Measurements from ENCODE around the gene BTRC.
A peak's percentile ranks its signal among the peaks of the same experiment; 100 is the strongest.
"Not testable (repeated sequence)": the region's sequence is repeated elsewhere in the genome, so short reads cannot be mapped to it uniquely, and the experiment has no call there.

Gene BTRC

GRCh38 chr10:101386659-101387259 lies 32.8 kb downstream of the BTRC start:
- DNase-seq (ENCODE audit: low read depth, low spot score): no peak

GRCh38 chr10:101388676-101389276 lies 34.8 kb downstream of the BTRC start:
- no peak for DNase-seq (ENCODE audit: low read depth, low spot score)

- DNase-seq (ENCODE audit: low read depth, low spot score): not testable (repeated sequence)
These were observed 35.6 kb downstream of the BTRC start for GRCh38 chr10:101389532-101389931.

- DNase-seq (ENCODE audit: low read depth, low spot score): no peak
These were observed 36.1 kb downstream of the BTRC start for GRCh38 chr10:101389986-101390531.

- DNase-seq (ENCODE audit: low read depth, low spot score): no peak
These were observed 39.4 kb downstream of the BTRC start for GRCh38 chr10:101393378-101393777.

- DNase-seq (ENCODE audit: low read depth, low spot score): no peak
These were observed 40.7 kb downstream of the BTRC start for GRCh38 chr10:101394524-101395133.

- no peak for DNase-seq (ENCODE audit: low read depth, low spot score)
These were observed 43.2 kb downstream of the BTRC start for GRCh38 chr10:101397140-101397539.

- no peak for DNase-seq (ENCODE audit: low read depth, low spot score)
These were observed 46.6 kb downstream of the BTRC start for GRCh38 chr10:101400585-101400984.

GRCh38 chr10:101402711-101403110 lies 48.7 kb downstream of the BTRC start:
- no peak for DNase-seq (ENCODE audit: low read depth, low spot score)

GRCh38 chr10:101403161-101403560 lies 49.2 kb downstream of the BTRC start:
- DNase-seq (ENCODE audit: low read depth, low spot score): no peak

- no peak for DNase-seq (ENCODE audit: low read depth, low spot score)
These were observed 51.0 kb downstream of the BTRC start for GRCh38 chr10:101405001-101405400.

GRCh38 chr10:101411598-101411997 lies 57.6 kb downstream of the BTRC start:
- no peak for DNase-seq (ENCODE audit: low read depth, low spot score)

GRCh38 chr10:101414034-101414433 lies 60.1 kb downstream of the BTRC start:
- no peak for DNase-seq (ENCODE audit: low read depth, low spot score)

GRCh38 chr10:101415884-101416283 lies 61.9 kb downstream of the BTRC start:
- DNase-seq (ENCODE audit: low read depth, low spot score): no peak

GRCh38 chr10:101421967-101422366 lies 68.0 kb downstream of the BTRC start:
- not testable (repeated sequence) for DNase-seq (ENCODE audit: low read depth, low spot score)

GRCh38 chr10:101425535-101425934 lies 71.6 kb downstream of the BTRC start:
- no peak for DNase-seq (ENCODE audit: low read depth, low spot score)

GRCh38 chr10:101428036-101428435 lies 74.1 kb downstream of the BTRC start:
- no peak for DNase-seq (ENCODE audit: low read depth, low spot score)

- no peak for DNase-seq (ENCODE audit: low read depth, low spot score)
These were observed 75.5 kb downstream of the BTRC start for GRCh38 chr10:101429423-101429822.

GRCh38 chr10:101436302-101436701 lies 82.3 kb downstream of the BTRC start:
- no peak for DNase-seq (ENCODE audit: low read depth, low spot score)

- no peak for DNase-seq (ENCODE audit: low read depth, low spot score)
These were observed 85.0 kb downstream of the BTRC start for GRCh38 chr10:101438881-101439391.

GRCh38 chr10:101441541-101442455 lies 87.8 kb downstream of the BTRC start:
- DNase-seq (ENCODE audit: low read depth, low spot score): peak; percentile 5

GRCh38 chr10:101442456-101442800 lies 88.5 kb downstream of the BTRC start:
- no peak for DNase-seq (ENCODE audit: low read depth, low spot score)

Measured in brain pericyte (primary cell).